ENCODE results near the gene MRPL24. TPM values are rescaled to one million over a fixed set of nuclear protein-coding genes. Genes with fewer than 3 reads are reported as not detected.

MRPL24 gene
- total and polyA plus RNA-seq, 2 of the 8 experiments (the other 6 are each of a cell fraction or from before 2014, with no cell fraction given) = 29.7 to 35.2 TPM

- TF ChIP-seq GTF2F1 (IDR thresholded peaks at IDR 0.05; ENCODE audit: borderline replicate concordance, low read depth, low read length) = no peak
These were observed 34.9 kb upstream of the MRPL24 start (continued) for GRCh38 chr1:156775799-156776198.

All from H1 (cell line).